Uterus (tissue), 2 donors: ENCODE measurements around the gene GNG12.

Source experiments
- CTCF ChIP-seq, 4 experiments: fragments of 200-600 bp in 2 of 4; fragments of 450-650 bp in 2 of 4; sonication (generic) in 2 of 4; IDR thresholded peaks; one replicate each; pipeline ENCODE4 v1.5.1; 2016 to 2019; ENCODE audit warnings: antibody characterized with exemption in 4 of 4, mild to moderate bottlenecking in 2 of 4, moderate library complexity in 1 of 4
- POLR2A ChIP-seq, 2 donors: fragments of 450-650 bp; IDR thresholded peaks; one replicate each; pipeline ENCODE4 v1.6.1; 2016; ENCODE audit warnings: antibody characterized with exemption in 2 of 2, mild to moderate bottlenecking in 1 of 2, moderate library complexity in 1 of 2

GRCh38 chr1:67736750-67737149, 96.5 kb downstream of the GNG12 start:
- TF ChIP-seq CTCF (IDR thresholded peaks at IDR 0.05) = no peak
- no peak for TF ChIP-seq POLR2A (IDR thresholded peaks at IDR 0.05)
